H1 (cell line): ENCODE data around the gene PIEZO1. TPM values are rescaled to one million over a fixed set of nuclear protein-coding genes. Genes with fewer than 3 reads are reported as not detected.
A peak's percentile ranks its signal among the peaks of the same experiment; 100 is the strongest.

Source experiments
- ASH2L ChIP-seq: fragments of 200-600, 300-600 bp; sonication (generic); IDR thresholded peaks from one replicate; pipeline ENCODE4 v1.7.1; 2017; ENCODE audit warnings: low read length
- CHD7 ChIP-seq: fragments of 300-600 bp; sonication (generic); IDR thresholded peaks from 2 replicates; pipeline ENCODE4 v1.7.1; 2012; ENCODE audit warnings: low read length, moderate library complexity, mild to moderate bottlenecking, inconsistent platforms; ENCODE audit not compliant: insufficient replicate concordance
- E2F6 ChIP-seq: IDR thresholded peaks from 2 replicates; pipeline ENCODE4 v1.6.1; 2012; ENCODE audit warnings: inconsistent platforms
- KDM1A ChIP-seq: fragments of 200-600, 300-600 bp; sonication (generic); IDR thresholded peaks from 2 replicates; pipeline ENCODE4 v1.7.1; 2016; ENCODE audit warnings: mild to moderate bottlenecking, low read length, borderline replicate concordance
- KDM4A ChIP-seq: IDR thresholded peaks from one replicate; pipeline ENCODE4 v1.7.1; 2012; ENCODE audit warnings: low read depth, mild to moderate bottlenecking, moderate library complexity, low read length, inconsistent platforms; ENCODE audit not compliant: severe bottlenecking
- RNF2 ChIP-seq: fragments of 200-900, 300-1000 bp; sonication (generic); IDR thresholded peaks from 2 replicates; pipeline ENCODE4 v1.7.1; 2016; ENCODE audit warnings: borderline replicate concordance, low read depth, mild to moderate bottlenecking, antibody characterized with exemption, low read length; ENCODE audit not compliant: poor library complexity, severe bottlenecking; ENCODE audit errors: missing control alignments
- SIN3A ChIP-seq, 2 experiments: IDR thresholded peaks in 1 of 2; conservative IDR thresholded peaks in 1 of 2; 2 replicates each; pipeline ENCODE4 v1.6.1; 2011 to 2012; ENCODE audit warnings: low read length in 2 of 2, improper control_type of control experiment in 1 of 2, low read depth in 1 of 2, mild to moderate bottlenecking in 1 of 2
- SP4 ChIP-seq: IDR thresholded peaks from 2 replicates; pipeline ENCODE4 v1.6.1; 2012; ENCODE audit warnings: low read length, inconsistent platforms
- TCF12 ChIP-seq: IDR thresholded peaks from 2 replicates; pipeline ENCODE4 v1.6.1; 2011; ENCODE audit warnings: low read depth, mild to moderate bottlenecking, low read length
- polyA plus RNA-seq, 7 experiments: library from polyadenylated mRNA; depleted of rRNA in 3 of 7; stranded (reverse) in 5 of 7; unstranded in 2 of 7; fragments of >200 nt in 5 of 7; fragments of 200-250 nt in 2 of 7; gene quantifications; 1 replicate in 5 of 7; 2 replicates in 1 of 7; 4 replicates in 1 of 7; pipeline versions ENCODE4 v1.2.1 to v1.2.3, GENCODE V29; 2011 to 2013; ENCODE audit warnings: missing spikeins in 2 of 7, mixed read lengths in 2 of 7
- total RNA-seq: library from RNA; stranded (reverse); fragmentation: NEBNext Ultra II Directional; extraction: Animal tissue kit (Norgen Biotek cat#: 25700); gene quantifications from 2 replicates; pipeline ENCODE4 v1.2.1, GENCODE V29; 2021

Gene PIEZO1
- total and polyA plus RNA-seq, 2 of the 8 experiments (the other 6 are each of a cell fraction or from before 2014, with no cell fraction given), result 42.3 to 67.5 TPM

GRCh38 chr16:88803264-88803987 is 18.4 kb upstream of the PIEZO1 start, which contains the start of gene CDT1 (continued):
- peak; percentile 90 for TF ChIP-seq E2F6
- TF ChIP-seq TCF12, result no peak
- no peak for TF ChIP-seq KDM1A
- TF ChIP-seq KDM4A, result no peak
- TF ChIP-seq ASH2L, result no peak
- TF ChIP-seq CHD7, result no peak
- TF ChIP-seq SIN3A (conservative IDR thresholded peaks at IDR 0.05 in 1 of 2, IDR thresholded peaks at IDR 0.05 in 1 of 2; ENCODE audit: low read depth in 1 of 2, low read length in 2 of 2), result no peak
- no peak for TF ChIP-seq SP4
- TF ChIP-seq RNF2, result no peak
